Measurements from ENCODE around the gene OTOA. TPM values are rescaled to one million over a fixed set of nuclear protein-coding genes. Genes with fewer than 3 reads are reported as not detected.
"Not testable (repeated sequence)": the region's sequence is repeated elsewhere in the genome, so short reads cannot be mapped to it uniquely, and the experiment has no call there.

The OTOA gene
- total RNA-seq, 1 donor from 2014 or later: 0.12 TPM

GRCh38 chr16:21717608-21718007 lies 53.8 kb downstream of the OTOA start:
- intact Hi-C loops (cut with micrococcal nuclease): no loop called here

DNA sequence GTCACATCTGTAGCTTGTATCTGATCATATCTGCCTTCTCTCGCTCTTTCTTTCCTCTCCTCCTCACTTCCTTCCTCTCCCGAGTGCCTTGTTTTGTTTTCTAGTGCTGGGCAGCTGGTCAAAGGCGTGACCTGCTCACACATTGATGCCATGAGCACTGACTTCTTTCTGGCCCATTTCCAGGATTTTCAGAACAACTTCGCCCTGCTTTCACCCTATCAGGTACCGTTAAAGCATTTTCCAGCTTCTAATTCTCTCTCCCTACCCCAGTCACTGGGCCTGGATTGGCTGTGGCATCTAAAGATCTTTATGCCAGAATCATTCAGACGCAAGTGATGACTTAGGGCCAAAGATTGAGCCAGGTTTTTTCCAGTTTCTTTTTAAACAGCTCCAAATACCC lies 55.5 kb downstream of the OTOA start:
- intact Hi-C loops (cut with micrococcal nuclease): no loop called here

DNA sequence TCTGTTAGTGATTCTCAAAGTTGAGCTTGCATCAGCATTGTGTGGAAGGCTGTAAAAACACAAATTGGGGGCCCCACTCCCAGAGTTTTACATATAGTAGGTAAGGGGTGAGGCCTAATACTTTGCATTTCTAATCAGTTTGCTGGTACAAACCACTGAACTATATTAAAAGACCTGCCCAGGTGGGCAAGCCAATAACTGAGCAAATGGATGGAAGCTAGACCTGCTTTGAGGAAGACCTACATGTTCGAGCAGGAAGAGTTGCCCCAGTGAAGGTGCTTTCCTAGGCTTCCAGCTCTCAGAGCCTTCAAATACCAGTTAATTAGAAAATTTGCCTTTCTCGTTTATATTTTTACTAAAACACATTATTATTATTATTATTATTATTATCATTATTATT lies 56.8 kb downstream of the OTOA start:
- intact Hi-C loops (cut with micrococcal nuclease): no loop called here

DNA sequence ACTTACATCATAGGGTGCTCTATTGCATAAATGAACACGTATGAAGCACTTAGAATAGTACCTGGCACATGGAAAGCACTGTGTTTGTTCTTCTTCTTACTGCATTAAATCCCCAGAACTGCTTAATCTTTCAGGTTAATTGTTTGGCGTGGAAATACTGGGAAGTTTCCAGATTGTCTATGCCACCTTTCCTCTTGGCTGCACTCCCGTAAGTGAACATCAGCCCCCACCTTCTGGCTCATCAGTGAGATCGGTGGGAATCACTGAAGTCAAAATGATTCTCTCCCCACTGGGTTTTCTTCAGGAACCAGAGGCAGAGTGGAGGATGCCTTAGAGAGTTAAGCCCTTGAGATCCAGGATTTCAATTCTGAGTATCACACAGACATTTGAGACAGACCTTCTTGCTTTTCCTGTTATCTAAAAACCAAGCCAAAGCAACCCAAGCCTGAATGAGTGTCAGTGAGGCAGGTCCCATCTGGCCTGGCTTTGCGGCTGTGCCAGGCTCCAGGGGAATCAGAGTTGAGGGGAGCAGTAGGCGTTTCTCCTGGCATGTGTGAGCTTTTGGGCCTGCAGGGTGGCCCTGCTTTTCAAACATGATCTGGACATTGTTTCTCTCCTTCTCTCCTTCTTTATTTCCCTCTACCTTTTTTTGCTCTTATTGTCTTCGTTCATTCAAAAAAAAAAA lies 59.1 kb downstream of the OTOA start:
- intact Hi-C loops (cut with micrococcal nuclease): no loop called here

DNA sequence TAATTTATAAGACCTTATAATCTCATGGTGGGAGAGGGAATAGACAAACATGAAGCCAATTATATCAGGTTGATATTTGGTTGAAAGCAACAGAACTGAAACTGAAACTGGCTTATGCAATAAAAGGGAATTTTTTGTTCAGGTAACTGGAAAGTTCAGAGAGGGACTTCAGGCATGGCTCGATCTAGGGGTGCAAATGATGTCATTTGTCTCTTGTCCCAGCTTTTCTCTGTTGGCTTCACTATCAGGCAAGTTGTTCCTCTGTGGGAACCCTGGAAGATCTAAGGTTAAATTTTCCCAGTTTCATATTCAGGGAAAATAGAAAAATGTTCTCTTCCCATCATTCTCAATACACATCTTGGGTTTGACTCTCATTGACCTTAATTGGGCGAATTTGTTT lies 59.8 kb downstream of the OTOA start:
- intact Hi-C loops (cut with micrococcal nuclease): no loop called here

DNA sequence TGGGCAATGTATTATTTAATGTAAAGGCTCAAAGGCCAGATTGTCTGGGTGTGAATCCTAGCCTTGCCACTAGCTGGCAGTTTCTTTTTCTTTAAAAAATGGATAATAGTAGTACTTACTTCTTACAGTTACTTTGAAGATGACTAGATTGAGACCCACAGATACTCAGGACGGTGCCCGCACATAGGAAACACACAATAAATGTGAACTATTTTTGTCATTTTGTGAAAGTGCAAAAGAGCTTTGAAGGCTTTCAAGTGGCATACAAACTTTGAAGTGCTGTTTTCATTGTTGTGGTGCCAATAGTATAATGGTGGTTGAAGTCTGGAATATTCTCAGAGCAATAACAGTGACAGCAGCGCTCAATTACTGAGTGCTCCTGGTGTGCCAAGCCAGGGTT lies 63.6 kb downstream of the OTOA start:
- intact Hi-C loops (cut with micrococcal nuclease): no loop called here

- intact Hi-C loops (cut with micrococcal nuclease): not testable (repeated sequence)
These were observed 67.5 kb downstream of the OTOA start for GRCh38 chr16:21731233-21731632.

DNA sequence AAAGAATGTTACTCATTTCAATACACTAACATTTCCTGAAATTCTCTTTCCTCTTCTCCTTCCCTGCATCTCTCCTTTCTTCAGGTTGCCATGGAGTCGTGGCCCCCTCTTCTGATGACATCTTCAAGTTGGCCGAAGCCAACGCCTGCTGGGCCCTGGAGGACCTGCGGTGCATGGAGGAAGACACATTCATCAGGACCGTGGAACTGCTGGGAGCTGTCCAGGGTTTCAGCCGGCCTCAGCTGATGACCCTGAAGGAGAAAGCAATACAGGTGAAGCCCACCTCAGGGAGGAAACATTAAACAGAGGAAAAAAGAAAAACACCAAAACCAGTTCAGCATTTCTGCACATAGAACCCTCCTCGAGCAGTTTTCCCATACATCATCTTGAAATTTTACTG lies 76.9 kb downstream of the OTOA start:
- intact Hi-C loops (cut with micrococcal nuclease): not testable (repeated sequence)

GRCh38 chr16:21756192-21757079 lies 92.7 kb downstream of the OTOA start:
- intact Hi-C loops (cut with micrococcal nuclease): not testable (repeated sequence)

DNA sequence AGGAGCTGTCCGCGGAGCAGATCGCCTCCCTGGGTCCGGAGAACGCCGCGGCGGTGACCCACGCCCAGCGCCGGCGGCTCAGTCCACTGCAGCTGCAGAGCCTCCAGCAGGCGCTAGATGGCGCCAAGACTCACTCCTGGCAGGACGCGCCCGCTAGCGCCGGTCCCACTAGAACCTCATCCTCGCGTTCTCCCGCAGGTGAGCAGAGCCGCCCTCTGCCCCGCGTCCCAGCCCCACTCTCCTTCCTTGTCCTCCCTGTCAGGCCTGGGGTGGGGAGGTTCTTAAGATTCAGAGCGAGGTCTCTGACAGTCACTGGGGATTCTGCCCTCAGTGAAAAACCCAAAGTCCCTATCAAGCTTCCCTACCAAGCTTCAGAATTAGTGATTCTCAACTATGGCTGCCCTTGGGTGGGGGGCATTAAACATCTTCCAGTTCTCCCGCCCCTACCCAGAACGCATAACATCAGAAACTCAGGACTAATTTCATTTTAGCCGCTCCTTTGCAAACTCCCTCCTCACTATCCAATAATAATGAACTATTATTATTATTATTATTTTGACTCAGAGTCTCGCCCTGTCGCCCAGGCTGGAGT lies 93.4 kb downstream of the OTOA start:
- intact Hi-C loops (cut with micrococcal nuclease): not testable (repeated sequence)

- intact Hi-C loops (cut with micrococcal nuclease): not testable (repeated sequence)
These were observed 104.5 kb downstream of the OTOA start for GRCh38 chr16:21768280-21768679.

DNA sequence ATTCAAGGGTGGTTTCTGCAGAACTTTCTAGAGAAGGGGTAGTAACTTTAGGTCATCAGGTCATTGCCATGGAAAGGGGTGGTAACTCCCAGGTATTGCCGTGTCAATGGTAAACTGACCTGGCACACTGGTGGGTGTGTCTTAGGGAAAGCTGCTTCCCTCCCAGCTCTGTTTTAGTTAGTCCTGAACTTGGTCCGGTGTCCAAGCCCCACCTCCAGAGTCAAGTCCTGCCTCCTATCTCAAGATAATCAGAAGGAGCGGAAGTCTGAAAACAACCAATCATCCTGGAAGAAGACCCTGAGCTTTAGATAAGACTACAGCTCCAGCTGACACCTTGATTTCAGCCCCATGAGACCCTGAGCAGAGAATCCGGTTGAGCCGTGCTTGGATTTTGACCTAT lies 105.0 kb downstream of the OTOA start:
- intact Hi-C loops (cut with micrococcal nuclease): not testable (repeated sequence)

- intact Hi-C loops (cut with micrococcal nuclease): not testable (repeated sequence)
These were observed 105.5 kb downstream of the OTOA start for GRCh38 chr16:21769284-21769683.

- intact Hi-C loops (cut with micrococcal nuclease): not testable (repeated sequence)
These were observed 106.8 kb downstream of the OTOA start for GRCh38 chr16:21770584-21770983.

DNA sequence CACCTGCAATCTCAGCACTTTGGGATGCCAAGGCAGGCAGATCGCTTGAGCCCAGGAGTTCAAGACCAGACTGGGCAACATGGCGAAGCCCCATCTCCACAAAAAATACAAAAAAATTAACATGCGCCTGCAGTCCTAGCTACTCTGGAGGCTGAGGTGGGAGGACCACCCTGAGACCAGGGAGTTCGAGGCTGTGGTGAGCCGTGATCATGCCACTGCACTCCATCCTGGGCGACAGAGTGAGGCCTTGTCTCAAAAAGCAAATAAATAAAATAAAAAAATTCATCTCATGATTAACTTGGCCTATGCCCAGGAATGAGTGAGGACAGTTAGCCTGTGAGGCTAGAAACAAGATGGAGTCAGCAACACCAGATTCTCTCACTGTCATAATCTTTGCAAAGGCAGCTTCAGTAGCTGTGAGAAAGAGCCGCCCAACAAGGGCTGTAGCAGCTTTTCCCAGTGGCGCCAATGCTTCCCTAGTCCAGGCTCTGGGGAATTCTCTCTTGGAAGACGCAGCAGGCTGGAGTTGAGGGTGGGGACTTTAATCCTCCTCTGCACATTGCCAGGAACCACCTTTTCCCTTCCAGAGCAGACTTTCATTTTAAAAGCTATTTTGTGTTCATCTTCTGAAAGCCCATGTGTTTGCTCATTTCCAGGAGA lies 108.9 kb downstream of the OTOA start:
- intact Hi-C loops (cut with micrococcal nuclease): not testable (repeated sequence)

- intact Hi-C loops (cut with micrococcal nuclease): not testable (repeated sequence)
These were observed 109.4 kb downstream of the OTOA start for GRCh38 chr16:21773207-21773553.

DNA sequence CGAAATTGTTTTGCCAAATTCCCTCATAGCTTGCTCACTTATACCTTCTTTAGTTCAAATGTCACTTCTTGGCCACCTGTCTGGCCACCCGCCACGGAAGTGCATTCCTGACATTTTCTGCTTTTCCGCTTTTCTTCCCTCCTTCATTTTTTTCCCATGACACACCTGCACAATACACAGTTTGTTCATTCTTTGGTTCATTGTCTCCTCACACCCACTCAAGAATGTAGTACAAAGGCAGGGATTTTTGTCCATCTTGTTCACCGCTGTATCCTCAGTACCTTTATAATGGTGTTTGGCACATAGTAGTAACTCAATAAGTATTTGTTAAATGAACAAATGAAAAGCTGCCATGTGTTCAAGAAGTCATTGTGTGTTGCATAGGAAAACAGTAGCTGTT lies 116.8 kb downstream of the OTOA start:
- intact Hi-C loops (cut with micrococcal nuclease): not testable (repeated sequence)

GRCh38 chr16:21790506-21790905 lies 126.7 kb downstream of the OTOA start:
- intact Hi-C loops (cut with micrococcal nuclease): not testable (repeated sequence)

- intact Hi-C loops (cut with micrococcal nuclease): not testable (repeated sequence)
These were observed 129.5 kb downstream of the OTOA start for GRCh38 chr16:21793310-21793709.

- intact Hi-C loops (cut with micrococcal nuclease): not testable (repeated sequence)
These were observed 134.8 kb downstream of the OTOA start for GRCh38 chr16:21798601-21799000.

DNA sequence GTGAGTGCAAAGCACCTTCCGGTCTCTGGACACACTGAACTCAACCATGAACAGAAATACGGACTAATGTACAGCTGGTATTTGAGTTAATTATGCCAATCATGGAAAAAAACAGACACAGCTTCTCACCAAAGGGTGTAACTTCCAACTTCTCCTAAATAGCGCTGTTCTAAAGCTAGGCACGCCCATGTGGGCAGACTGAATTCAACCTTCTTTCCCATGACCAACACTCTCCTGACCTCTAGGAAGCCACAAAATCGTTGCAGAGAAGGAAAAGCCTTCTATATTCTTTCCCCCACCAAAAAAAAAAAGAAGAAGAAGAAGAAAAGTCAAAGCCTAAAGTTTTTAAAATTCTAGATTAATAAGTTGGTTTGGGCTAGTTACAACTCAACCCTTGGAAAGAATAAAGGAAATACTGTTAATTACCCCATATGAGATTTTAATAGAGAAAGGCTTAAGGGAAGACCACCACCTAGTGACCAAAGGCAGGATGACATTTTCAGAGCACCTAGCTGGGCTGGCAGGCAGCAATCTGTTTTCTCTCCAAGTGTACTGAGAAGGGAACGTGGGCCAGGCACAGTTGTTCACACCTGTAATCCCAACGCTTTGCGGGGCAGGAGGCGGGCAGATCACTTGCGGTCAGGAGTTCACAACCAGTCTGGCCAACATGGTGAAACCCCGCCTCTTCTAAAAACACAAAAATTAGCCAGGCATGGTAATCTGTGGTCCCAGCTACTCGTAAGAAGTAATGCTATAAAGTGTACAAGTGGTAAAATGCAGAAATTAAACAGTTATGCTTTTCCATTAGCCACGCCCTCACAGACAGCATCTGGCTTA lies 138.0 kb downstream of the OTOA start:
- intact Hi-C loops (cut with micrococcal nuclease): not testable (repeated sequence)

Data from T-helper 1 cell treated with Interleukin-12 subunit alpha and Interleukin-12 subunit beta and Interleukin-4 antibody, amounts not matched to agents 30 ng/mL and 1 ng/mL, for 36 hours (primary cell).